ENCODE data around the gene DTNBP1.

DNA sequence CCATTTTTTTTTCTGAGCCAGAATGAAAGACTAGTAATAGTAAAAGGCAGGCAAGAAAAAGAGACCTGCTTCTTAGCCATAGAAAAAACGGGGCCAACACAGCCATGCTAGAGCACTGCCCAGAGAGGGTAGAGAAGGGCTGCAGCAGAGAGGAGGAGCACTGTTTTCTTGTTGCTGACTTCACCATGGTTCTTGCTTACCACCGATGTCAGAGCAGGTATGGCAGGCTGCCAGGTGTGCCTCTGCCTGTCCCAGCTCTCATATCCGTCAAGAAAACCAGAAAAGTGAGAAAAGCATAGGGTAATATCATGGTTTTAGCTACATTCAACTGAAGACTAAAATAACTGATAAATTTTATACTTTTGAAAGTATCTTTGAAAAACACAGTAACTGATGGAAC, 60.7 kb downstream of the DTNBP1 start:
- TF ChIP-seq, protein P1, sequence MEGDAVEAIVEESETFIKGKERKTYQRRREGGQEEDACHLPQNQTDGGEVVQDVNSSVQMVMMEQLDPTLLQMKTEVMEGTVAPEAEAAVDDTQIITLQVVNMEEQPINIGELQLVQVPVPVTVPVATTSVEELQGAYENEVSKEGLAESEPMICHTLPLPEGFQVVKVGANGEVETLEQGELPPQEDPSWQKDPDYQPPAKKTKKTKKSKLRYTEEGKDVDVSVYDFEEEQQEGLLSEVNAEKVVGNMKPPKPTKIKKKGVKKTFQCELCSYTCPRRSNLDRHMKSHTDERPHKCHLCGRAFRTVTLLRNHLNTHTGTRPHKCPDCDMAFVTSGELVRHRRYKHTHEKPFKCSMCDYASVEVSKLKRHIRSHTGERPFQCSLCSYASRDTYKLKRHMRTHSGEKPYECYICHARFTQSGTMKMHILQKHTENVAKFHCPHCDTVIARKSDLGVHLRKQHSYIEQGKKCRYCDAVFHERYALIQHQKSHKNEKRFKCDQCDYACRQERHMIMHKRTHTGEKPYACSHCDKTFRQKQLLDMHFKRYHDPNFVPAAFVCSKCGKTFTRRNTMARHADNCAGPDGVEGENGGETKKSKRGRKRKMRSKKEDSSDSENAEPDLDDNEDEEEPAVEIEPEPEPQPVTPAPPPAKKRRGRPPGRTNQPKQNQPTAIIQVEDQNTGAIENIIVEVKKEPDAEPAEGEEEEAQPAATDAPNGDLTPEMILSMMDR (IDR thresholded peaks at IDR 0.05; ENCODE audit: low read length): no peak
- TF ChIP-seq EZH2 (optimal IDR thresholded peaks at IDR 0.05; ENCODE audit: low read depth, low read length): no peak
- no peak for TF ChIP-seq EZH2phosphoT487 (IDR thresholded peaks at IDR 0.05; ENCODE audit: low read length)
